H9 (cell line): Measurements from ENCODE around the gene SMYD1. TPM values are rescaled to one million over a fixed set of nuclear protein-coding genes. Genes with fewer than 3 reads are reported as not detected.

ENCODE experiments used
- DNase-seq: peaks from one replicate; pipeline ENCODE4 v3.0.0-alpha.2; 2017
- H2AFZ ChIP-seq: one replicate; pipeline ENCODE4 v1.6.1; 2013; ENCODE audit warnings: mild to moderate bottlenecking, low read length, control low read depth, moderate library complexity
- H2AK5ac ChIP-seq: 2 replicates; pipeline ENCODE4 v1.6.1; 2013; ENCODE audit warnings: low read length, control low read depth, mixed read lengths; ENCODE audit not compliant: insufficient read length
- H2BK120ac ChIP-seq: one replicate; pipeline ENCODE4 v1.6.1; 2013; ENCODE audit warnings: low read depth, mild to moderate bottlenecking, low read length, control low read depth, inconsistent platforms; ENCODE audit not compliant: poor library complexity, severe bottlenecking
- H2BK12ac ChIP-seq: 2 replicates; pipeline ENCODE4 v1.6.1; 2013; ENCODE audit warnings: low read length, control low read depth, mixed read lengths, low read depth; ENCODE audit not compliant: insufficient read length
- H2BK15ac ChIP-seq: 2 replicates; pipeline ENCODE4 v1.6.1; 2013; ENCODE audit warnings: low read depth, low read length, control low read depth
- H2BK20ac ChIP-seq: one replicate; pipeline ENCODE4 v1.6.1; 2013; ENCODE audit warnings: low read depth, mild to moderate bottlenecking, low read length, control low read depth, inconsistent platforms; ENCODE audit not compliant: poor library complexity, severe bottlenecking
- H2BK5ac ChIP-seq: 2 replicates; pipeline ENCODE4 v1.6.1; 2013; ENCODE audit warnings: low read length, control low read depth, mixed read lengths; ENCODE audit not compliant: insufficient read length
- H3K14ac ChIP-seq: 2 replicates; pipeline ENCODE4 v1.6.1; 2013; ENCODE audit warnings: low read length, control low read depth; ENCODE audit not compliant: insufficient read depth
- H3K18ac ChIP-seq: 2 replicates; pipeline ENCODE4 v1.6.1; 2013; ENCODE audit warnings: low read depth, mild to moderate bottlenecking, mixed read lengths, low read length, control low read depth; ENCODE audit not compliant: insufficient read length
- H3K23ac ChIP-seq: 2 replicates; pipeline ENCODE4 v1.6.1; 2013; ENCODE audit warnings: low read length, control low read depth, mixed read lengths, low read depth; ENCODE audit not compliant: insufficient read length
- H3K23me2 ChIP-seq: 2 replicates; pipeline ENCODE4 v1.6.1; 2013; ENCODE audit warnings: low read depth, mild to moderate bottlenecking, mixed read lengths, low read length, control low read depth; ENCODE audit not compliant: insufficient read length, poor library complexity, severe bottlenecking
- H3K27ac ChIP-seq: 2 replicates; pipeline ENCODE4 v1.5.1; 2013; ENCODE audit warnings: low read length, control low read depth, mixed read lengths, low read depth; ENCODE audit not compliant: insufficient read length
- H3K27me3 ChIP-seq: 2 replicates; pipeline ENCODE4 v1.6.1; 2013; ENCODE audit warnings: low read length, control low read depth, inconsistent platforms; ENCODE audit not compliant: insufficient read depth
- H3K4ac ChIP-seq: 2 replicates; pipeline ENCODE4 v1.6.1; 2013; ENCODE audit warnings: low read depth, mild to moderate bottlenecking, control low read depth, inconsistent platforms, low read length, moderate library complexity
- H3K4me1 ChIP-seq: 2 replicates; pipeline ENCODE4 v1.6.1; 2013; ENCODE audit warnings: low read length, control low read depth, inconsistent platforms; ENCODE audit not compliant: insufficient read depth
- H3K4me2 ChIP-seq: 2 replicates; pipeline ENCODE4 v1.6.1; 2013; ENCODE audit warnings: low read length, control low read depth, mixed read lengths; ENCODE audit not compliant: insufficient read length, insufficient read depth
- H3K56ac ChIP-seq: 2 replicates; pipeline ENCODE4 v1.6.1; 2013; ENCODE audit warnings: low read depth, mild to moderate bottlenecking, mixed read lengths, low read length, control low read depth; ENCODE audit not compliant: insufficient read length
- H3K79me1 ChIP-seq: 2 replicates; pipeline ENCODE4 v1.6.1; 2013; ENCODE audit warnings: low read depth, mild to moderate bottlenecking, moderate library complexity, low read length, control low read depth, inconsistent platforms; ENCODE audit not compliant: insufficient read depth, poor library complexity, severe bottlenecking
- H3K79me2 ChIP-seq: 2 replicates; pipeline ENCODE4 v1.6.1; 2013; ENCODE audit warnings: low read length, control low read depth, inconsistent platforms; ENCODE audit not compliant: insufficient read depth
- H3K9ac ChIP-seq: 2 replicates; pipeline ENCODE4 v1.6.1; 2013; ENCODE audit warnings: low read length, control low read depth, mixed read lengths; ENCODE audit not compliant: insufficient read length; ENCODE audit errors: extremely low read depth
- H3K9me3 ChIP-seq: one replicate; pipeline ENCODE4 v1.6.1; 2013; ENCODE audit warnings: low read depth, low read length, inconsistent platforms; ENCODE audit not compliant: control insufficient read depth
- H3T11ph ChIP-seq: one replicate; pipeline ENCODE4 v1.6.1; 2013; ENCODE audit warnings: mild to moderate bottlenecking, low read length, control low read depth, inconsistent platforms
- H4K20me1 ChIP-seq: one replicate; pipeline ENCODE4 v1.6.1; 2013; ENCODE audit not compliant: control insufficient read depth, insufficient read length, insufficient read depth
- H4K5ac ChIP-seq: 2 replicates; pipeline ENCODE4 v1.6.1; 2013; ENCODE audit warnings: low read depth, mild to moderate bottlenecking, mixed read lengths, low read length, control low read depth; ENCODE audit not compliant: insufficient read length
- H4K8ac ChIP-seq: replicated peaks from 2 replicates; pipeline ENCODE4 v1.6.1; 2013; ENCODE audit warnings: low read length, control low read depth, mixed read lengths, low read depth; ENCODE audit not compliant: insufficient read length
- H4K91ac ChIP-seq: 2 replicates; pipeline ENCODE4 v1.6.1; 2013; ENCODE audit warnings: low read depth, mild to moderate bottlenecking, moderate library complexity, mixed read lengths, low read length, control low read depth; ENCODE audit not compliant: insufficient read length
- H3K27ac Mint-ChIP-seq, 3 experiments: 2 replicates in 2 of 3; 3 replicates in 1 of 3; pipeline ENCODE4 v1.8.0; 2020 to 2021; ENCODE audit warnings: mixed read lengths in 3 of 3, mild to moderate bottlenecking in 1 of 3, moderate library complexity in 1 of 3
- H3K27me3 Mint-ChIP-seq: 2 replicates; pipeline ENCODE4 v1.8.0; 2021; ENCODE audit warnings: low read depth, mild to moderate bottlenecking, moderate library complexity, mixed read lengths
- H3K36me3 Mint-ChIP-seq, 3 experiments: 2 replicates in 2 of 3; 3 replicates in 1 of 3; pipeline ENCODE4 v1.8.0; 2020 to 2021; ENCODE audit warnings: low read depth in 3 of 3, mixed read lengths in 3 of 3; ENCODE audit not compliant: insufficient read depth in 1 of 3
- H3K4me1 Mint-ChIP-seq, 2 experiments: 2 replicates each; pipeline ENCODE4 v1.8.0; 2020; ENCODE audit warnings: mixed read lengths in 2 of 2
- H3K4me3 Mint-ChIP-seq, 2 experiments: 2 replicates in 1 of 2; 3 replicates in 1 of 2; pipeline ENCODE4 v1.8.0; 2020 to 2021; ENCODE audit warnings: mild to moderate bottlenecking in 2 of 2, mixed read lengths in 2 of 2, moderate library complexity in 1 of 2
- H3K9me3 Mint-ChIP-seq, 2 experiments: 2 replicates in 1 of 2; 3 replicates in 1 of 2; pipeline ENCODE4 v1.8.0; 2020; ENCODE audit warnings: mild to moderate bottlenecking in 2 of 2, mixed read lengths in 2 of 2, moderate library complexity in 1 of 2
- WGBS: extraction: QIAGEN DNeasy Blood & Tissue Kit; methylation state at CpG from one replicate; pipeline ENCODE4 v1.1.7; 2013; ENCODE audit warnings: missing lambda C conversion rate, low lambda C conversion rate, mixed read lengths; ENCODE audit not compliant: insufficient read length; ENCODE audit errors: extremely low coverage; 5-methylcytosine and 5-hydroxymethylcytosine counted together
- total RNA-seq: library from RNA; stranded (reverse); gene quantifications from 2 replicates; pipeline ENCODE4 v1.2.1, GENCODE V29; 2021
- TF ChIP-seq, protein P1 (sequence below): fragments of 200-600 bp; sonication (generic); conservative IDR thresholded peaks from 3 replicates; pipeline ENCODE4 v1.8.0; 2021; ENCODE audit warnings: antibody characterized with exemption, mild to moderate bottlenecking

The SMYD1 gene
- total RNA-seq, 1 experiment from 2014 or later = not detected

GRCh38 chr2:88074854-88075292 is 7.2 kb downstream of the SMYD1 start:
- WGBS = 100% methylated on average over 1 of the region's 4 CpGs

More at GRCh38 chr2:88074854-88075292, 7.2 kb downstream of the SMYD1 start:
- no peaks in the 10 kb centered on the region for H3K27me3 ChIP-seq
- H3T11ph ChIP-seq = no peak overlapping the region
- H3K4me2 ChIP-seq = no peak overlapping the region
- no peaks in the 10 kb centered on the region for H3K79me2 ChIP-seq
- TF ChIP-seq, protein P1, sequence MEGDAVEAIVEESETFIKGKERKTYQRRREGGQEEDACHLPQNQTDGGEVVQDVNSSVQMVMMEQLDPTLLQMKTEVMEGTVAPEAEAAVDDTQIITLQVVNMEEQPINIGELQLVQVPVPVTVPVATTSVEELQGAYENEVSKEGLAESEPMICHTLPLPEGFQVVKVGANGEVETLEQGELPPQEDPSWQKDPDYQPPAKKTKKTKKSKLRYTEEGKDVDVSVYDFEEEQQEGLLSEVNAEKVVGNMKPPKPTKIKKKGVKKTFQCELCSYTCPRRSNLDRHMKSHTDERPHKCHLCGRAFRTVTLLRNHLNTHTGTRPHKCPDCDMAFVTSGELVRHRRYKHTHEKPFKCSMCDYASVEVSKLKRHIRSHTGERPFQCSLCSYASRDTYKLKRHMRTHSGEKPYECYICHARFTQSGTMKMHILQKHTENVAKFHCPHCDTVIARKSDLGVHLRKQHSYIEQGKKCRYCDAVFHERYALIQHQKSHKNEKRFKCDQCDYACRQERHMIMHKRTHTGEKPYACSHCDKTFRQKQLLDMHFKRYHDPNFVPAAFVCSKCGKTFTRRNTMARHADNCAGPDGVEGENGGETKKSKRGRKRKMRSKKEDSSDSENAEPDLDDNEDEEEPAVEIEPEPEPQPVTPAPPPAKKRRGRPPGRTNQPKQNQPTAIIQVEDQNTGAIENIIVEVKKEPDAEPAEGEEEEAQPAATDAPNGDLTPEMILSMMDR = no peak
- Mint-ChIP-seq H3K4me1 (peaks cover 6 to 8% of the 10 kb centered on the region in 2 experiments), H3K9me3 (peaks cover 6 to 9% of the 10 kb centered on the region in 2 experiments; a peak in 3 of 5 replicates), H3K27ac (no peak overlapping the region), H3K27me3 (no peaks in the 10 kb centered on the region; the same call in 1 of the 2 replicates), H3K36me3 (no peaks in the 10 kb centered on the region), H3K4me3 (no peak overlapping the region)
- no peak overlapping the region for H3K9ac ChIP-seq
- H4K5ac ChIP-seq = no peak overlapping the region
- no peak overlapping the region for H2BK20ac ChIP-seq
- no peak overlapping the region for H4K8ac ChIP-seq
- no peaks in the 10 kb centered on the region for H4K20me1 ChIP-seq
- no peaks in the 10 kb centered on the region for H3K9me3 ChIP-seq
- H3K27ac ChIP-seq = no peak overlapping the region
- no peak for DNase-seq
- H3K4me1 ChIP-seq = no peaks in the 10 kb centered on the region
- H2BK5ac ChIP-seq = no peak overlapping the region
- H3K79me1 ChIP-seq = no peaks in the 10 kb centered on the region
- no peak overlapping the region for H3K14ac ChIP-seq
- H2BK15ac ChIP-seq = no peak overlapping the region
- H3K56ac ChIP-seq = no peak overlapping the region
- no peak overlapping the region for H3K4ac ChIP-seq
- no peak overlapping the region for H2AK5ac ChIP-seq
- H4K91ac ChIP-seq = no peak overlapping the region
- no peaks in the 10 kb centered on the region for H3K23me2 ChIP-seq
- H2AFZ ChIP-seq = no peak overlapping the region
- H2BK12ac ChIP-seq = no peak overlapping the region
- no peak overlapping the region for H3K18ac ChIP-seq
- no peak overlapping the region for H3K23ac ChIP-seq
- H2BK120ac ChIP-seq = no peak overlapping the region
